ENCODE data around the gene VWCE. TPM values are rescaled to one million over a fixed set of nuclear protein-coding genes. Genes with fewer than 3 reads are reported as not detected.

The VWCE gene
- total RNA-seq, 1 donor from 2014 or later: 25.3 TPM

- H3K27me3 Mint-ChIP-seq (ENCODE audit: unreplicated experiment): no peaks in the 10 kb centered on the region
- no peaks in the 10 kb centered on the region for H3K4me1 Mint-ChIP-seq (ENCODE audit: unreplicated experiment)
- H3K36me3 Mint-ChIP-seq (ENCODE audit: low read depth, unreplicated experiment): peaks cover 18% of the 10 kb centered on the region
- no peaks in the 10 kb centered on the region for H3K9me3 Mint-ChIP-seq (ENCODE audit: unreplicated experiment)
- H3K4me3 Mint-ChIP-seq (ENCODE audit: unreplicated experiment): no peak overlapping the region
- no peak overlapping the region for H3K27ac Mint-ChIP-seq (ENCODE audit: unreplicated experiment)
- DNase-seq (ENCODE audit: low spot score): no peak
- TF ChIP-seq CTCF (IDR thresholded peaks at IDR 0.05; ENCODE audit: unreplicated experiment): no peak
These were observed 14.6 kb upstream of the VWCE start for GRCh38 chr11:61309739-61310138.

GRCh38 chr11:61309141-61309540, 14.0 kb upstream of the VWCE start:
- H3K27ac Mint-ChIP-seq (ENCODE audit: unreplicated experiment): no peak overlapping the region
- H3K4me1 Mint-ChIP-seq (ENCODE audit: unreplicated experiment): no peaks in the 10 kb centered on the region
- TF ChIP-seq CTCF (IDR thresholded peaks at IDR 0.05; ENCODE audit: unreplicated experiment): no peak
- no peak for DNase-seq (ENCODE audit: low spot score)
- H3K27me3 Mint-ChIP-seq (ENCODE audit: unreplicated experiment): no peaks in the 10 kb centered on the region
- H3K4me3 Mint-ChIP-seq (ENCODE audit: unreplicated experiment): no peak overlapping the region
- no peaks in the 10 kb centered on the region for H3K9me3 Mint-ChIP-seq (ENCODE audit: unreplicated experiment)
- peaks cover 16% of the 10 kb centered on the region for H3K36me3 Mint-ChIP-seq (ENCODE audit: low read depth, unreplicated experiment)

GRCh38 chr11:61307354-61307753, 12.2 kb upstream of the VWCE start:
- Mint-ChIP-seq H3K27ac (ENCODE audit: unreplicated experiment) (no peak overlapping the region), H3K36me3 (ENCODE audit: low read depth, unreplicated experiment) (peaks cover 14% of the 10 kb centered on the region), H3K9me3 (ENCODE audit: unreplicated experiment) (no peaks in the 10 kb centered on the region), H3K4me3 (ENCODE audit: unreplicated experiment) (no peak overlapping the region), H3K4me1 (ENCODE audit: unreplicated experiment) (no peaks in the 10 kb centered on the region), H3K27me3 (ENCODE audit: unreplicated experiment) (no peaks in the 10 kb centered on the region)
- no peak for DNase-seq (ENCODE audit: low spot score)
- TF ChIP-seq CTCF (IDR thresholded peaks at IDR 0.05; ENCODE audit: unreplicated experiment): no peak

- TF ChIP-seq CTCF (IDR thresholded peaks at IDR 0.05; ENCODE audit: unreplicated experiment): no peak
- Mint-ChIP-seq H3K27me3 (ENCODE audit: unreplicated experiment) (no peaks in the 10 kb centered on the region), H3K9me3 (ENCODE audit: unreplicated experiment) (no peaks in the 10 kb centered on the region), H3K27ac (ENCODE audit: unreplicated experiment) (no peak overlapping the region), H3K4me1 (ENCODE audit: unreplicated experiment) (no peaks in the 10 kb centered on the region), H3K36me3 (ENCODE audit: low read depth, unreplicated experiment) (peaks cover 24% of the 10 kb centered on the region), H3K4me3 (ENCODE audit: unreplicated experiment) (no peak overlapping the region)
- DNase-seq (ENCODE audit: low spot score): no peak
These were observed 11.1 kb upstream of the VWCE start for GRCh38 chr11:61306221-61306620.

- no peak for TF ChIP-seq CTCF (IDR thresholded peaks at IDR 0.05; ENCODE audit: unreplicated experiment)
- peak overlapping the region; percentile 13 for H3K4me3 Mint-ChIP-seq (ENCODE audit: unreplicated experiment)
- DNase-seq (ENCODE audit: low spot score): no peak
- no peak overlapping the region for H3K27ac Mint-ChIP-seq (ENCODE audit: unreplicated experiment)
- H3K36me3 Mint-ChIP-seq (ENCODE audit: low read depth, unreplicated experiment): peaks cover 32% of the 10 kb centered on the region
- H3K4me1 Mint-ChIP-seq (ENCODE audit: unreplicated experiment): peaks cover 3% of the 10 kb centered on the region
- no peaks in the 10 kb centered on the region for H3K27me3 Mint-ChIP-seq (ENCODE audit: unreplicated experiment)
- H3K9me3 Mint-ChIP-seq (ENCODE audit: unreplicated experiment): no peaks in the 10 kb centered on the region
These were observed 10.3 kb upstream of the VWCE start for GRCh38 chr11:61305417-61305816.
